ENCODE measurements around the gene H1-8.

- no peak for TF ChIP-seq POLR2A (IDR thresholded peaks at IDR 0.05)
- no peak for TF ChIP-seq CTCF (IDR thresholded peaks at IDR 0.05)
These were observed 28.9 kb upstream of the H1-8 start for GRCh38 chr3:129514110-129514509.
